ENCODE results near the gene TSPEAR.

Gene TSPEAR

GRCh38 chr21:44514218-44514520 is 197.2 kb downstream of the TSPEAR start:
- Histone ChIP-seq H3F3A (ENCODE audit: insufficient read depth, low read length) (no peaks in the 10 kb centered on the region), H3K27ac (ENCODE audit: low read depth, low read length, poor library complexity, severe bottlenecking) (no peak overlapping the region), H3K27me3 (ENCODE audit: insufficient read depth, low read length) (no peaks in the 10 kb centered on the region; the same call in 1 of the 2 replicates), H3K9ac (ENCODE audit: low read length) (no peak overlapping the region), H3K9me3 (ENCODE audit: low read length) (no peaks in the 10 kb centered on the region), H3K4me2 (ENCODE audit: low read length) (no peak overlapping the region), H3K79me2 (ENCODE audit: insufficient read depth, low read length) (no peaks in the 10 kb centered on the region), H4K20me1 (ENCODE audit: insufficient read depth, low read length) (no peaks in the 10 kb centered on the region), H3K4me1 (ENCODE audit: insufficient read depth, low read length, severe bottlenecking) (no peaks in the 10 kb centered on the region), H2AFZ (ENCODE audit: low read length) (no peak overlapping the region), H3K36me3 (ENCODE audit: insufficient read depth, low read length) (no peaks in the 10 kb centered on the region), H3K4me3 (ENCODE audit: low read depth, low read length, poor library complexity, severe bottlenecking) (no peak overlapping the region), H3K9me2 (ENCODE audit: low read depth, low read length) (no peaks in the 10 kb centered on the region)
- TF ChIP-seq CTCF (IDR thresholded peaks at IDR 0.05; ENCODE audit: low read length) (no peak), EZH2 (IDR thresholded peaks at IDR 0.05; ENCODE audit: borderline replicate concordance, low read length) (no peak)

- Histone ChIP-seq H3K9ac (ENCODE audit: low read length) (no peak overlapping the region), H3K9me3 (ENCODE audit: low read length) (no peaks in the 10 kb centered on the region), H3K4me2 (ENCODE audit: low read length) (no peak overlapping the region), H3F3A (ENCODE audit: insufficient read depth, low read length) (no peaks in the 10 kb centered on the region), H3K27me3 (ENCODE audit: insufficient read depth, low read length) (no peaks in the 10 kb centered on the region; the same call in 1 of the 2 replicates), H3K4me1 (ENCODE audit: insufficient read depth, low read length, severe bottlenecking) (no peaks in the 10 kb centered on the region), H3K27ac (ENCODE audit: low read depth, low read length, poor library complexity, severe bottlenecking) (no peak overlapping the region), H3K4me3 (ENCODE audit: low read depth, low read length, poor library complexity, severe bottlenecking) (no peak overlapping the region), H3K36me3 (ENCODE audit: insufficient read depth, low read length) (no peaks in the 10 kb centered on the region), H2AFZ (ENCODE audit: low read length) (no peak overlapping the region), H3K79me2 (ENCODE audit: insufficient read depth, low read length) (no peaks in the 10 kb centered on the region), H3K9me2 (ENCODE audit: low read depth, low read length) (no peaks in the 10 kb centered on the region), H4K20me1 (ENCODE audit: insufficient read depth, low read length) (no peaks in the 10 kb centered on the region)
- no peak for TF ChIP-seq EZH2 (IDR thresholded peaks at IDR 0.05; ENCODE audit: borderline replicate concordance, low read length)
- no peak for TF ChIP-seq CTCF (IDR thresholded peaks at IDR 0.05; ENCODE audit: low read length)
Observed at GRCh38 chr21:44513389-44514217, 197.8 kb downstream of the TSPEAR start.

- H4K20me1 ChIP-seq (ENCODE audit: insufficient read depth, low read length) = no peaks in the 10 kb centered on the region
- no peaks in the 10 kb centered on the region; the same call in 1 of the 2 replicates for H3K27me3 ChIP-seq (ENCODE audit: insufficient read depth, low read length)
- H3K4me3 ChIP-seq (ENCODE audit: low read depth, low read length, poor library complexity, severe bottlenecking) = no peak overlapping the region
- H3F3A ChIP-seq (ENCODE audit: insufficient read depth, low read length) = no peaks in the 10 kb centered on the region
- H3K9me3 ChIP-seq (ENCODE audit: low read length) = no peaks in the 10 kb centered on the region
- no peaks in the 10 kb centered on the region for H3K9me2 ChIP-seq (ENCODE audit: low read depth, low read length)
- no peaks in the 10 kb centered on the region for H3K79me2 ChIP-seq (ENCODE audit: insufficient read depth, low read length)
- no peak overlapping the region for H3K4me2 ChIP-seq (ENCODE audit: low read length)
- no peaks in the 10 kb centered on the region for H3K4me1 ChIP-seq (ENCODE audit: insufficient read depth, low read length, severe bottlenecking)
- no peak overlapping the region for H2AFZ ChIP-seq (ENCODE audit: low read length)
- H3K27ac ChIP-seq (ENCODE audit: low read depth, low read length, poor library complexity, severe bottlenecking) = no peak overlapping the region
- H3K9ac ChIP-seq (ENCODE audit: low read length) = no peak overlapping the region
- no peaks in the 10 kb centered on the region for H3K36me3 ChIP-seq (ENCODE audit: insufficient read depth, low read length)
- no peak for TF ChIP-seq CTCF (IDR thresholded peaks at IDR 0.05; ENCODE audit: low read length)
Observed at GRCh38 chr21:44512496-44513388, 198.6 kb downstream of the TSPEAR start.
